Stimulated activated CD4-positive, alpha-beta T cell treated with anti-CD3 and anti-CD28 coated beads, TNF-alpha, amount 100 ng/mL, for 1 hour (primary cell): ENCODE results near the gene SLC16A1.
"Not testable (repeated sequence)": the region's sequence is repeated elsewhere in the genome, so short reads cannot be mapped to it uniquely, and the experiment has no call there.

Experiments used
- DNase-seq, 3 donors: peaks; one replicate each; pipeline ENCODE4 v3.0.0-alpha.2; 2020; ENCODE audit warnings: low read depth in 3 of 3, low spot score in 1 of 3

The SLC16A1 gene, protein sequence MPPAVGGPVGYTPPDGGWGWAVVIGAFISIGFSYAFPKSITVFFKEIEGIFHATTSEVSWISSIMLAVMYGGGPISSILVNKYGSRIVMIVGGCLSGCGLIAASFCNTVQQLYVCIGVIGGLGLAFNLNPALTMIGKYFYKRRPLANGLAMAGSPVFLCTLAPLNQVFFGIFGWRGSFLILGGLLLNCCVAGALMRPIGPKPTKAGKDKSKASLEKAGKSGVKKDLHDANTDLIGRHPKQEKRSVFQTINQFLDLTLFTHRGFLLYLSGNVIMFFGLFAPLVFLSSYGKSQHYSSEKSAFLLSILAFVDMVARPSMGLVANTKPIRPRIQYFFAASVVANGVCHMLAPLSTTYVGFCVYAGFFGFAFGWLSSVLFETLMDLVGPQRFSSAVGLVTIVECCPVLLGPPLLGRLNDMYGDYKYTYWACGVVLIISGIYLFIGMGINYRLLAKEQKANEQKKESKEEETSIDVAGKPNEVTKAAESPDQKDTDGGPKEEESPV

DNA sequence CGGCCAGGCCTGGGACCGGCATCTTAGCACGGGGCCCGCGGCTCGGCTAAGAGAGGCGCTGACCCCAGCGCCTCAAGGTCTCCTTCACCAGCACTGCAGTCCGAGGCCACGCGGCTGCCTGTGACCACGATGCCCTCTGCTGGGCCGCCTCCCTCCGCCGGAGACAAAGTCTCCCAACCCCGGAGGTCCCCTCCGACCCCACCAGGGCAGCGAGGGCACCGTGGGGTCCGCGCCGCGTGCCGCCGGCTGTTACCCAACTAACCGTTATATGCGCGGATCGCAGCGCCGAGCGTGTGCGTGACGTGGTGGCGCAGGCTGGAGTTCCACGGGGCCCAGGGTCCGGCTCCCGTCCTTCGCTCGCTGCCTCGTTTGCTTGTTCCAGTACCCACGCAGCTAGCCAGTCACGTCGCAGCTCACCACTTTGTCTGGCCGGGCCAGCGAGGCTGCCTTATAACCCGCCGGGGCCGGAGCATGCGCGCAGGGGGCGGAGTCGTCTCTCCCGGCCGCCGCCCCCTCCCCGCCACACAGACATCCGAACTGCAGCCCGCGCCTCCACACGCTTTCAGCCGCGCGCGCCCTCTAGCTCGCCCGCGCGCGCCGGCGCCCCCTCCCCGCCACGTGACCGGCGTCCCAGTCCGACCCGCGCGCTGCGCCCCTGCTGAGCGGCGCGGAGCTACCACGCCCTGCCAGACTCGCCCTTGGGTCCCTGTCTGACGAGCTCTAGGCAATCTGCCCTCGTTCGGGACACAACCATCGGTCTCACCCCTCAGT is at the start of gene SLC16A1:
TSS of gene SLC16A1 (minus strand) at position 424 of the 771 bp plus-strand sequence. CDS start 26,888 bp downstream, outside the sequence.
- peak; percentile 60 to 86 (median 81) for DNase-seq

DNA sequence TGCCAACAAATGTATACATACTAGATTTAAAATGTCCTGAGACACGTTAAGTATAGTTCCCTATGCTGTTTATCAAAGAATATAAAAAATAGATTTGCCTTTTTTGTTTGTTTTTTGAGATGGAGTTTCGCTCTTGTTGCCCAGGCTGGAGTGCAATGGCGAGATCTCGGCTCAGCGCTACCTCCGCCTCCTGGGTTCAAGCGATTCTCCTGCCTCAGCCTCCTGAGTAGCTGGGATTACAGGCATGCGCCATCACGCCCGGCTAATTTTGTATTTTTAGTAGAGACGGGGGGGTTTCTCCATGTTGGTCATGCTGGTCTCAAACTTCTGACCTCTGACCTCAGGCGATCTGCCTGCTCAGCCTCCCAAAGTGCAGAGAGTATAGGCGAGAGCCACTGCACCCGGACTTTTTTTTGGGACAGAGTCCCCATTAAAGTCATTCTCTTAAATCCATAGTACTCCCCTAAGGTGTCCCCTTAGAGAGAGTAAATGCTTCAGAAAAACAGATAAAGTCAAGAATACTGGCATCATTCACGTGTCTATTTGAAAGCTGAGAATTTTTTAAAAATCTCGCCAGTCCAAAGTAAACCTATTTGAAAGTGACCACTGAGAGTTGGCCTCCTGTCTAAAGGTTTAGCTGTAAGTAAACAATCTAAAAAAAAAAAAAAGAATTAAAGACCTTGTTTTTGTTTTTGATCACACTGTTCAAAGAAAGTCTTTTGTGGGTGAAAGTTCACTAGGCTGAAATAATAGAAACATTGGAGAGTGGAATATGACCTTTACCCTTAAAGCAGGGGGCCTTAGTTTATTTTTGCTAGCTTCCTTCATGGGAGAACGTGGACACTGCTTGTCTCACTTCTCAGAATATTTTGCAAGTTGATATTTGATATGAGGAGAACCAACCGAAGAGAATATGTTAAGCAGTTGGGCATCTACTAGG is 48.0 kb upstream of the SLC16A1 start:
- DNase-seq: no peak

DNA sequence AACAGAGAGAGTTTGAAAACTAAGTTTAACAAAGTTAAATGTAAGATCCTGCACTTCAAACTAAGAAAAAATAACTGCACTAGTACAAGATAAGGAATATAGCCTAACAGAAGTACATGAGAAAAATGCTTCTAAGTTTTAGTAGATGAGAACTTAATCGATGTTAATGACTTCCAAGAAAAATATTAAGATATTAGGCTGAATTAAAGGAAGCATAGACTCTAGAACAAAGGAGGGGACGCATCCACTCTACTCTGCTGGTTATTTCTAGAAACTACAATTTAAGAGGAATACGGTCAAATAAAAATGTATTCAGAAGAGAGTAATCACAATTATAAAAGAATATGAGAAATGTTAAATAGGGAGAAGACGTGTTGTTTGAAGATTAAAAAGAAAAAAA is 46.3 kb upstream of the SLC16A1 start:
- no peak for DNase-seq

- DNase-seq: no peak
These were observed 42.7 kb upstream of the SLC16A1 start for GRCh38 chr1:112998592-112999235.

- DNase-seq: no peak
These were observed 41.8 kb upstream of the SLC16A1 start for GRCh38 chr1:112997781-112998180.

DNA sequence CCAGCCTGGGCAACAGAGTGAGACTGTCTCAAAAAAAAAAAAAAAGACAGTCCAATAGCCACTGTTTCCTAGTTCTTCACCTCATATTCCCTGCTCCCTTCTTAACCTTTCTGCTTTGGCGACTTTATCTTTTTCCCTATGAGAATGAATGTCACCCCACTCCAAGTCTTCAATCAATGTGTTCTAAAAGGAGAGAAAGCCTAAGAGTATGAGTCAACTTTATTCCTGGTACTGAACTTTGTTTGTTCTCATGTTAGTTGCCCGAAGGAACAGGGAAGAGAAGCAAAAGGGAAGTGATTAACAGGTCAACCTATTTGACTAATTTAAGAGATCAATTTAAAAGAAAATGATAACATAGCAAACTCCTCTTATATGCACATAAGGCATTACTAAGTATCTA is 39.9 kb upstream of the SLC16A1 start:
- no peak for DNase-seq

DNA sequence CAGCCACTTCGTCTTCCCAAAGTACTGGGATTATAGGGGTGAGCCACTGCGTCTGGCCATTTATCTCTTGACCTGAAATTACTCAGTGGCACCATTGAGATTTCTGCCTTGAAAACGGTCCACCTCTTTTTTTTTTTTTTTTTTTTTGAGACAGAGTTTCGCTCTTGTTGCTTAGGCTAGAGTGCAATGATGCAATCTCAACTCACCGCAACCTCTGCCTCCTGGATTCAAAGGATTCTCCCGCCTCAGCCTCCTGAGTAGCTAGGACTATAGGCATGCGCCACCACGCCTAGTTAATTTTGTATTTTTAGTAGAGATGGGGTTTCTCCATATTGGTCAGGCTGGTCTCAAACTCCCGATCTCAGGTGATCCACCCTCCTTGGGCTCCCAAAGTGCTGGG is 39.0 kb upstream of the SLC16A1 start:
- not testable (repeated sequence) for DNase-seq

- DNase-seq: no peak
These were observed 36.8 kb upstream of the SLC16A1 start for GRCh38 chr1:112992780-112993179.

DNA sequence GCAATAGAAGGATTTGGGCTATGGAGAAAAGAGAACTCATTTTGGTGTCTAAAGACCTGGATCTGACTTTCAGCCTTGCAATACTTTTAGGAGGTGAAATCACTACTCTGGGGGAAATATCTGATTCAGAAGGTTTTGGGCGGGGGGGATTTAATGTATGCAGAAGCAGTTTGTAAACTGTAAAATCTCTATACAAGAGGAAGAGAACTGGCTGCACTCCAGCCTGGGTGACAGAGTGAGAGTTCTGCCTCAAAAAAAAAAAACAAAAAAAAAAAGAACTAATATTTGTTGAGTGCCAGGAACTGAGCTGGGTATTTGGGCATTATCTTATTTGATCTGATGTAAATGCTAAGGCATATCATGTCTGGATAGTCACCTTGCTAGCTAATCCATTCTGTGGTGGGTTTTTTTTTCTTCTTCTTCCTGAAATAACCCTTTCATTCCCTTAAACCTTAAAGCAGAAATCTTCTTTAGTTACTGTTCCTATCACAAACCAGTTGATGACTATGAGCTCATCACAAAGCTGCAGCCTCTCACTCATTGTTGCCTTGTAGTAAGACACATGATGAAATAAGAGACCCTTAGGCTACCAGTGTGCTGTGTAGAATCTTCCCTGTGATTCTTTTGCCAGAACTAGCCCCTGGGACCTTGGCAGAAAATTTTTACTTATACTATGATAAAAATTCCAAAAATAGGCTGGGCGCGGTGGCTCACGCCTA is 35.6 kb upstream of the SLC16A1 start:
- DNase-seq: no peak

DNA sequence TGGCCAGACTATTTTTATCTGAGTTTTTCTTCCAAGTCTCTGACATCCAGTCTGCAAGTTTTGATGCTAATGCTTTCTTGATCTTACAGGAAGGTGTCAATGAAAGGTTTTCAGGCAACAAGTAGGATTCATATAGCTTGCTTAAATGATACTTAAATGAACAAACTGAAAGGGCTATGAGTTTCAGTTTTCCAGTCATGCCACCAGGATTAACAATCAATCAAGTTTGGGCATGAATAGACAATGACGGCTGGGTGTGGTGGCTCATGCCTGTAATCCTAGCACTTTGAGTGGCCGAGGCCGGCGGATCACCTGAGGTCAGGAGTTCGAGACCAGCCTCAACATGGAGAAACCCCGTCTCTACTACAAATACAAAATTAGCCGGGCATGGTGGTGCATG is 34.3 kb upstream of the SLC16A1 start:
- no peak for DNase-seq

DNA sequence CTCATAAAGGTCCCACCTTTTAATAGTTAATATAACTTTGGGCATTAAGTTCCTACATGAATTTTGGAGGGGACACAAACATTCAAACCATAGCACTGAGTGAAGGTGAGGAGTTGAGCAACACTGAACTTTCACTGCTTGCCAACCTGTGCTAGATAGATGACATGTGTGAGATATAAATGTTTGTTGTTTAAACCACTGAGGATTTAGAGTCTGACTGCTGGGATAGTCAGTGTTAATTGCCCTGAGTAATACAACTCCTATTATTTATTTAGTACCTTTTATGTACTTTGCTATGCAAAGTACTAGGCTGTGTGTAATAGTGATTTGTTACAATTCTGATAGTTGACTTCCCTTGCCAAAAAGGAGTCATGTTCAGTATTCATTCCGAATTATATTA is 32.4 kb upstream of the SLC16A1 start:
- no peak for DNase-seq

DNA sequence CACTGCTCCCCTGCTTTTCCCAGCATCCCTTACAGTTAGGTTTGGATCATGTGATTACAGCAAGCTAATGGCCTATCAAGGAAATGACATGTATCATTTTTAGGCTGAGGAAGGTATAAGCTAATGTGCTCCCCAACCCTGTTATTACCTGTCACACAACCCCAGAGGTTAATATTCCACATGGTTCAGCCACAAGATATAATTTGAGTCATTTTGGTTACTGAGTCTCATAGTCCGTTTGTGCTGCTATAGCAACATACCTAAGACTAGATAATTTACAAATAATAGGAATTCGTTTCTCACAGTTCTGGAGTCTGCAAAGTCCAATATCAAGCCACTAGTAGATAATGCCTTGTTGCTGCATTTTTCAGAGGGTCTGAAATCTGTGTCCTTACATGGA is 29.1 kb upstream of the SLC16A1 start:
- no peak for DNase-seq

GRCh38 chr1:112983537-112984131 is 27.6 kb upstream of the SLC16A1 start:
- no peak for DNase-seq

DNA sequence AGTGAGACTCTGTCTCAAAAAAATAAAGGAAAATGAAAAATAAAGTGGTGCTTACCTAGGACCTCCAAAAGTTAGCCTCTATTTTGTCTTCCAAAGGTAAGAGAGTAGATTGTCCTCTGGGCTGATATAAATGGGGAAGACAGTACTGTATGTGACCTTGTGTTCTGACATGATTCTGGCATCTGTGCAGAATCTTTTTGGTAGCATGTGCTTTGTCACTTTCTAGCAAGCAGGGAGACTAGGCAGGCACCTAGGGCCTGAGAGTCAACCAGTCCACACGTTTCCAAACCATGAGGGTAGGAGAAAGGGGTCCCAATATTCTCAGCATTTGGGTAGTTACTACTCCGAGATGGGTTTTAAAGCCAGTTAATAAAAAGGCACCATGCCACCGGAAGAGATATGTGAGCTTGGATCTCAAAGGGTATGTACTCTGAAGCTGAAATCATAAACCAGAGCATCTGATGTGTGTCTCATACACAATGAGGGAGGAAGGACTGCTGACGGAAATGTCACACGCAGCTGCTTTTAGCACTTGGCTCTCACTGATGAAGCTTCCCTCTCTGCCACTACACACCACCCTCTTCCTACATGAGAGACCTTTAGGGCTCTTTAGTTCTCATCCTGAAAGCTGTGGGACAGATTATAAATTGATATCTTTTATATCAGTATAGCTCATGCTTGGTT is 27.0 kb upstream of the SLC16A1 start:
- DNase-seq: no peak

GRCh38 chr1:112982328-112982727 is 26.3 kb upstream of the SLC16A1 start:
- DNase-seq: no peak

DNA sequence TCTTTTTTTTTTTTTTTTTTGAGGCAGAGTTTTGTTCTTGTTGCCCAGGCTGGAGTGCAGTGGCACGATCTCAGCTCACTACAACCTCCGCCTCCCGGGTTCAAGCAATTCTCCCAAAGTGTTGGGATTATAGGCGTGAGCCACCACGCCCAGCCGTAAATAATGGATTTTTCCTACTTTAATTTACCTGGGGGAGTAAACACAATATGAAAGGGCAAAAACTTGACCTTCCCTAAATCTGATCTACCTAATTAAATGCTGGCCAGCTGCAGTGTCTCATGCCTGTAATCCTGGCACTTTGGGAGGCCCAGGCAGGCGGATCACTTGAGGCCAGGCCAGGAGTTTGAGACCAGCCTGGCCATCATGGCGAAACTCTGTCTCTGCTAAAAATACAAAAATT is 25.8 kb upstream of the SLC16A1 start:
- not testable (repeated sequence) for DNase-seq

DNA sequence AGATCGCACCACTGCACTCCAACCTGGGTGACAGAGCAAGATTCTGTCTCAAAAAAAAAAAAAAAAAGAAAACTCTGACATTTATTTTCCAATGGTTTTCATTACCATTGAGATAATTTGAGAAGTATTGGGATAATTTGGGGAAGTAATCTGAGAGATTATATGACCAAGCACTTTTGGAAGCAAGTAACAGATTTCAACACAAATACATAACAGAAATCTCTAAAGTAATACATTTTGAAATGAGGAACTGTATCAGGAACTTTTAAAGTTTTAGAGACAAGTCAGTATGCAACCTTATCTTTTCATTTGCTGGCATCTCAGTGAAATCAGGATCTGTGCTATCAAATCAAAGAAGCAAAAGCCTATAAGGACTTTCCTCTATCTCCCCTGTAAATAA is 25.4 kb upstream of the SLC16A1 start:
- DNase-seq: no peak

- no peak for DNase-seq
These were observed 19.3 kb upstream of the SLC16A1 start for GRCh38 chr1:112975336-112975735.

DNA sequence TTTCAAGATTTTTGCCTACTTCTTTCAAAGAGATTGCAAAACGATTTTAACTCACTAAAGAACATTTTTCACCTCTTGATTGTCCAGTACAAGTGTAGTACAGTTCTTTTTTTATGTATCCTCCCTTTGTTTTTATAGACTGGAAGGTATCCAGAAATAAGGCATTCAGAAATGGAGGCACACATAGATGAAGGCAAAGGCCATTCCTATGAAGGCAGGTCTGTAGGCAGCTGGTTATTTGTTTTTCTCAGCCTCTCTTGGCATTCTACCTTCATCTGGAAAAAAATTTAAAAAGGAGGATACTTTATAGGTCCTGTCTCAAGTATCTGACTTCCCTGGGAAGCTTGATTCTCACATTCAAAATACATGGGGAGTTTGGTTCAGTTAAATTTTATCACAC is 18.6 kb upstream of the SLC16A1 start:
- DNase-seq: no peak
